SK-N-SH (cell line): ENCODE data around the gene DOCK3. TPM values are rescaled to one million over a fixed set of nuclear protein-coding genes. Genes with fewer than 3 reads are reported as not detected.

Experiments
- CTCF ChIA-PET: fragments of 300-600, 350-600 bp; formaldehyde crosslinking; extraction: SDS; loops from one replicate; lab custom pipeline; 2021; lab: Yijun Ruan, JAX
- POLR2A ChIA-PET: fragments of 350-600 bp; sonication (Branson Sonifier 250); formaldehyde crosslinking; extraction: SDS; loops from one replicate; lab custom pipeline; 2020; ENCODE audit warnings: antibody characterized with exemption, inconsistent platforms; lab: Yijun Ruan, JAX
- DNase-seq: peaks from one replicate; pipeline ENCODE4 v3.0.0; 2012
- H2AFZ ChIP-seq: fragments of 200-600 bp; sonication (generic); 2 replicates; pipeline ENCODE4 v1.8.1; 2016; ENCODE audit warnings: antibody characterized with exemption, mild to moderate bottlenecking, low read depth
- H3F3A ChIP-seq: fragments of 200-600 bp; sonication (generic); replicated peaks from 2 replicates; pipeline ENCODE3; 2016; ENCODE audit warnings: antibody characterized with exemption, mild to moderate bottlenecking; ENCODE audit not compliant: insufficient read depth
- H3K27ac ChIP-seq, 2 experiments: fragments of 200-500 bp in 1 of 2; fragments of 200-600 bp in 1 of 2; sonication (Bioruptor generic) in 1 of 2; sonication (generic), shearing (Covaris generic) in 1 of 2; 2 replicates each; pipeline versions ENCODE4 v1.5.1 to v1.6.1; 2014 to 2016; ENCODE audit warnings: low read depth in 2 of 2, inconsistent platforms in 1 of 2, low read length in 1 of 2, mild to moderate bottlenecking in 1 of 2, mixed read lengths in 1 of 2
- H3K27me3 ChIP-seq: fragments of 200-600 bp; sonication (generic), shearing (Covaris generic); 2 replicates; pipeline ENCODE4 v1.6.1; 2016; ENCODE audit warnings: mixed run types; ENCODE audit not compliant: insufficient read depth
- H3K36me3 ChIP-seq, 2 experiments: fragments of 200-500 bp in 1 of 2; fragments of 200-600 bp in 1 of 2; sonication (Bioruptor generic) in 1 of 2; sonication (generic) in 1 of 2; replicated peaks in 1 of 2; 2 replicates each; pipeline versions ENCODE3 to v1.5.1; 2014 to 2016; ENCODE audit warnings: low read length in 1 of 2, mild to moderate bottlenecking in 1 of 2; ENCODE audit not compliant: insufficient read depth in 2 of 2, control insufficient read depth in 1 of 2
- H3K4me1 ChIP-seq, 2 experiments: fragments of 200-500 bp in 1 of 2; fragments of 200-600 bp in 1 of 2; sonication (Bioruptor generic) in 1 of 2; sonication (generic), shearing (Covaris generic) in 1 of 2; 2 replicates each; pipeline versions ENCODE4 v1.5.1 to v1.6.1; 2014 to 2016; ENCODE audit warnings: low read depth in 1 of 2, low read length in 1 of 2, mixed run types in 1 of 2; ENCODE audit not compliant: insufficient read depth in 2 of 2, control insufficient read depth in 1 of 2
- H3K4me2 ChIP-seq: fragments of 200-600 bp; sonication (generic), shearing (Covaris generic); 2 replicates; pipeline ENCODE4 v1.6.1; 2017; ENCODE audit warnings: mixed run types
- H3K4me3 ChIP-seq, 2 experiments: fragments of 200-500 bp in 1 of 2; fragments of 200-600 bp in 1 of 2; sonication (Bioruptor generic) in 1 of 2; sonication (generic), shearing (Covaris generic) in 1 of 2; 2 replicates each; pipeline versions ENCODE4 v1.5.1 to v1.8.1; 2014 to 2016; ENCODE audit warnings: low read depth in 2 of 2, inconsistent platforms in 1 of 2, low read length in 1 of 2, mild to moderate bottlenecking in 1 of 2, mixed read lengths in 1 of 2, moderate library complexity in 1 of 2
- H3K79me2 ChIP-seq: fragments of 200-600 bp; sonication (generic); 2 replicates; pipeline ENCODE4 v1.8.1; 2017; ENCODE audit warnings: mild to moderate bottlenecking; ENCODE audit not compliant: insufficient read depth
- H3K9ac ChIP-seq: fragments of 200-600 bp; sonication (generic); 2 replicates; pipeline ENCODE4 v1.6.1; 2017; ENCODE audit warnings: mixed run types
- H3K9me2 ChIP-seq: fragments of 200-600 bp; sonication (generic); 2 replicates; pipeline ENCODE4 v1.6.1; 2017; ENCODE audit warnings: mixed run types
- H3K9me3 ChIP-seq: fragments of 200-600 bp; sonication (generic); 2 replicates; pipeline ENCODE4 v1.6.1; 2017; ENCODE audit warnings: mixed run types, mild to moderate bottlenecking, moderate library complexity
- H4K20me1 ChIP-seq: fragments of 200-600 bp; sonication (generic); 2 replicates; pipeline ENCODE4 v1.6.1; 2017; ENCODE audit warnings: mild to moderate bottlenecking, mixed run types; ENCODE audit not compliant: insufficient read depth
- EP300 ChIP-seq, 2 experiments: IDR thresholded peaks; 2 replicates each; pipeline versions ENCODE4 v1.4.0 to v1.6.1; 2012; ENCODE audit warnings: borderline replicate concordance in 1 of 2, low read depth in 1 of 2, low read length in 1 of 2
- FOXJ3 ChIP-seq: sonication (generic); formaldehyde crosslinking; IDR thresholded peaks from 2 replicates; pipeline ENCODE4 v1.5.1; 2020; ENCODE audit warnings: mild to moderate bottlenecking, missing genetic modification reagents
- NRF1 ChIP-seq: IDR thresholded peaks from 2 replicates; pipeline ENCODE4 v1.6.1; 2012; ENCODE audit warnings: low read depth, mild to moderate bottlenecking, low read length
- RAD21 ChIP-seq: IDR thresholded peaks from 2 replicates; pipeline ENCODE4 v1.6.1; 2012; ENCODE audit warnings: mild to moderate bottlenecking, low read length
- RFX5 ChIP-seq: IDR thresholded peaks from 2 replicates; pipeline ENCODE4 v1.6.1; 2012; ENCODE audit warnings: mild to moderate bottlenecking, improper control_type of control experiment, low read length
- RXRA ChIP-seq: IDR thresholded peaks from 2 replicates; pipeline ENCODE4 v1.4.0; 2012; ENCODE audit warnings: low read depth, mild to moderate bottlenecking, borderline replicate concordance
- WGBS: methylation state at CpG from one replicate; pipeline ENCODE4 v1.1.6; 2017; ENCODE audit warnings: low lambda C conversion rate; 5-methylcytosine and 5-hydroxymethylcytosine counted together
- polyA plus RNA-seq, 3 experiments: library from polyadenylated mRNA; depleted of rRNA; stranded (reverse); fragments of >200 nt; gene quantifications; 2 replicates each; pipeline ENCODE4 v1.2.3, GENCODE V29; 2012
- TF ChIP-seq, protein P1 (sequence below): IDR thresholded peaks from 2 replicates; pipeline ENCODE4 v1.6.1; 2012; ENCODE audit warnings: mild to moderate bottlenecking, low read depth, low read length, moderate library complexity

The DOCK3 gene
- polyA plus RNA-seq, 1 of the 3 experiments (the other 2 are of a cell fraction) = 0.05 TPM

DNA sequence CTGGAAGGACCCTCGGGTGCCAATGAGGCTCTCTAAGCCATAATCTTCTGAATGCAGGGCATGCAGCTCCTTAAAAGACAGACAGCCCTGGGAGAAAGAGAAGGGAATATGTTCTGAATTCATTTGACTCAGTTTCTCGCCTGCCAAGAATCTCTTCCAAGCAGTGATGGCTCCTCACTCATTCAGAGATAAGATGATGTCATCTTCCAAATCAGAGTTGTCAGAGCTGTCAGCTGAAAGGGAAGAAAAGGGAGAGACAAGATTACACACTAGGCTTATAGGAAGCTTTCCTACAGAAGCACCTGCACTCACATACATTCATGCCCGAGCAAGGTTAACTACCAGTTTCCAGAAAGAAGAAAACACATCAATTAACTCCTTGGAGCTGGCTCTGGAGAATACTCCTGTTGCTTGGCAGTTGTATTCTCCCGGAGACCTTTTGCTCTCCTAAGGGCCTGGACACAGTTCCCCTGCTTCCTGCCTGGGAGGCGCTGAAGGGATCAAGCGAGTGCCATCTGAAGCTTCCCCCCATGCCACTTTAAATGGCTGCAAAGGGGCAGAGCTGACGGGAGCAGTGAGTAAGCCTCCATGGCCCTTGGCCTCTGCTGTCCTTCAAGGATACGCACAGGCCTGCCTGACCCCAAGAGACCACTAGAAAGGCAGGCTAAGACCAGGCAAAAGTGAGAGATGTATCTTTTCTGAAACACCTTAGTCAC lies 724.0 kb downstream of the DOCK3 start:
- H3K9me3 ChIP-seq = no peaks in the 10 kb centered on the region
- H3F3A ChIP-seq = peaks cover 22% of the 10 kb centered on the region
- 93% methylated on average over 7 of the region's 8 CpGs for WGBS
- H3K4me3 ChIP-seq = no peak overlapping the region
- no peak for DNase-seq
- no peak overlapping the region; a peak in 1 of 4 replicates for H3K27ac ChIP-seq
- H3K36me3 ChIP-seq = peaks cover 25 to 86% of the 10 kb centered on the region in 2 experiments
- no peak overlapping the region for H3K9ac ChIP-seq
- no peak overlapping the region for H2AFZ ChIP-seq
- ChIA-PET CTCF (interaction anchor here (0.8 to 5.0 kb wide), 3 partner anchors 9 to 36 kb away, joined by 3 to 34 read pairs (median 4); no protein-coding TSS in a partner anchor), POLR2A (interaction anchor here (0.7 to 1.0 kb wide), 2 partner anchors 13 to 767 kb away, joined by 3 read pairs; no protein-coding TSS in a partner anchor)
- peaks cover 29% of the 10 kb centered on the region for H3K79me2 ChIP-seq
- no peaks in the 10 kb centered on the region for H3K27me3 ChIP-seq
- no peaks in the 10 kb centered on the region for H3K9me2 ChIP-seq
- H3K4me2 ChIP-seq = no peak overlapping the region
- TF ChIP-seq FOXJ3 (CRISPR knock-in tag) (no peak), NRF1 (no peak)
- TF ChIP-seq, all 33 proteins: peak for 0
- peaks cover 6 to 21% of the 10 kb centered on the region in 2 experiments; a peak in 2 of 4 replicates for H3K4me1 ChIP-seq
- peaks cover 37% of the 10 kb centered on the region for H4K20me1 ChIP-seq

DNA sequence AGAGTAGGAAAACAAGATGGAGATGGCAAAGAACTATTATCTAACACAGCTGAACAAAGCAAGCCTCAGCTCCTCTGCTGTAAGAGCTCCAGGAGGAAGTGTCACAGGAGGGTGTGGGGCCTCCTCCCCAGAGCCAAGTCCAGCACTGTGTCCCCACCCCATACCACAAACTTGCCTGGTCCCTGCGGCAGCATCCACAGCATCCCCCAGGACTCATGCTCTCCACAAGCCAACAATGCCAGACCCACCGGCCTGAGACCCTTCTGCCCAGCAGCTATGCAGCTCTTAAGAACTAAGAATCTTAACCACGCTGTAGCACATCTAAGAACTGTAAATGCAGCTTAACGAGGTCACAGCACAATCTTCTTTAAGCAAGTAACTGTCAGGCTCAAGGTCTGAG lies 725.4 kb downstream of the DOCK3 start:
- Histone ChIP-seq H3K9me3 (no peaks in the 10 kb centered on the region), H3K27me3 (no peaks in the 10 kb centered on the region), H3K36me3 (peaks cover 20 to 85% of the 10 kb centered on the region in 2 experiments), H3K79me2 (peaks cover 15% of the 10 kb centered on the region)
- POLR2A ChIA-PET = no interaction called here
- no peak for DNase-seq
- TF ChIP-seq EP300 (IDR thresholded peaks at IDR 0.05; ENCODE audit: borderline replicate concordance in 1 of 2, low read depth in 1 of 2, low read length in 1 of 2) (no peak), RFX5 (no peak), RXRA (no peak), NRF1 (no peak), RAD21 (no peak)
- TF ChIP-seq, protein P1, sequence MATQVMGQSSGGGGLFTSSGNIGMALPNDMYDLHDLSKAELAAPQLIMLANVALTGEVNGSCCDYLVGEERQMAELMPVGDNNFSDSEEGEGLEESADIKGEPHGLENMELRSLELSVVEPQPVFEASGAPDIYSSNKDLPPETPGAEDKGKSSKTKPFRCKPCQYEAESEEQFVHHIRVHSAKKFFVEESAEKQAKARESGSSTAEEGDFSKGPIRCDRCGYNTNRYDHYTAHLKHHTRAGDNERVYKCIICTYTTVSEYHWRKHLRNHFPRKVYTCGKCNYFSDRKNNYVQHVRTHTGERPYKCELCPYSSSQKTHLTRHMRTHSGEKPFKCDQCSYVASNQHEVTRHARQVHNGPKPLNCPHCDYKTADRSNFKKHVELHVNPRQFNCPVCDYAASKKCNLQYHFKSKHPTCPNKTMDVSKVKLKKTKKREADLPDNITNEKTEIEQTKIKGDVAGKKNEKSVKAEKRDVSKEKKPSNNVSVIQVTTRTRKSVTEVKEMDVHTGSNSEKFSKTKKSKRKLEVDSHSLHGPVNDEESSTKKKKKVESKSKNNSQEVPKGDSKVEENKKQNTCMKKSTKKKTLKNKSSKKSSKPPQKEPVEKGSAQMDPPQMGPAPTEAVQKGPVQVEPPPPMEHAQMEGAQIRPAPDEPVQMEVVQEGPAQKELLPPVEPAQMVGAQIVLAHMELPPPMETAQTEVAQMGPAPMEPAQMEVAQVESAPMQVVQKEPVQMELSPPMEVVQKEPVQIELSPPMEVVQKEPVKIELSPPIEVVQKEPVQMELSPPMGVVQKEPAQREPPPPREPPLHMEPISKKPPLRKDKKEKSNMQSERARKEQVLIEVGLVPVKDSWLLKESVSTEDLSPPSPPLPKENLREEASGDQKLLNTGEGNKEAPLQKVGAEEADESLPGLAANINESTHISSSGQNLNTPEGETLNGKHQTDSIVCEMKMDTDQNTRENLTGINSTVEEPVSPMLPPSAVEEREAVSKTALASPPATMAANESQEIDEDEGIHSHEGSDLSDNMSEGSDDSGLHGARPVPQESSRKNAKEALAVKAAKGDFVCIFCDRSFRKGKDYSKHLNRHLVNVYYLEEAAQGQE = no peak
- TF ChIP-seq, all 33 proteins: peak for 0
- H2AFZ ChIP-seq = no peak overlapping the region
- H3K27ac ChIP-seq = no peak overlapping the region
- no peaks in the 10 kb centered on the region for H3K9me2 ChIP-seq
- CTCF ChIA-PET = interaction anchor here (0.8 to 5.0 kb wide), 3 partner anchors 11 to 399 kb away, joined by 3 to 34 read pairs (median 5); no protein-coding TSS in a partner anchor
- H3K9ac ChIP-seq = no peak overlapping the region
- WGBS = 88% methylated on average over 3 of the region's 4 CpGs
- peaks cover 23% of the 10 kb centered on the region for H4K20me1 ChIP-seq
- no peak overlapping the region for H3K4me2 ChIP-seq
- peaks cover 18% of the 10 kb centered on the region for H3F3A ChIP-seq
- H3K4me1 ChIP-seq = peaks cover 0 to 10% of the 10 kb centered on the region in 2 experiments; a peak in 1 of 4 replicates
- no peak overlapping the region for H3K4me3 ChIP-seq
